Hematopoietic multipotent progenitor cell treated with erythropoietin and hydrocortisone succinate and interleukin-3 and kit ligand, for 6 days (in vitro differentiated cells): Measurements from ENCODE around the gene MAOA.
A peak's percentile ranks its signal among the peaks of the same experiment; 100 is the strongest.
"Not testable (repeated sequence)": the region's sequence is repeated elsewhere in the genome, so short reads cannot be mapped to it uniquely, and the experiment has no call there.

ENCODE experiments used
- DNase-seq: peaks from one replicate; pipeline ENCODE4 v3.0.0-alpha.2; 2015

Gene MAOA

GRCh38 chrX:43718546-43718945, 62.4 kb downstream of the MAOA start:
- DNase-seq: no peak

GRCh38 chrX:43718956-43719355, 62.9 kb downstream of the MAOA start:
- DNase-seq: no peak

DNA sequence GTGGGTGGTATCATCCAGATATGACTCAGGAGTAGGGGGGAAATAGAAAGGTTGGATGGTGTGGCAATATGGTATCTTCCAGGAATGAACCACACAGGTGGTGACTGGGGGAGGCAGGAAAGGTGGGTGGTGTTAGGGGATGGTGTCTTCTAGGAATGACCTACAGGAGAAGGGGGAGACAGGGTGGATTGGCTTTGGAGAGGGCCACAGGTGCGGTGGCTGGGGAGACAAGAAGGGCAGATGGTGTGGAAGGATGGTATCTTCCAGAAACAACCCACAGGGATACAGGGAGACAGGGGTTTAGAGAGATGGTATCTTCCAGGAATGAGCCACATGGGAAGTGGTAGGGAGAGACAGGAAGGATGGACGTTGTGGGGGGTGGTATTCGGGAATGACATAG, 64.0 kb downstream of the MAOA start:
- DNase-seq: no peak

DNA sequence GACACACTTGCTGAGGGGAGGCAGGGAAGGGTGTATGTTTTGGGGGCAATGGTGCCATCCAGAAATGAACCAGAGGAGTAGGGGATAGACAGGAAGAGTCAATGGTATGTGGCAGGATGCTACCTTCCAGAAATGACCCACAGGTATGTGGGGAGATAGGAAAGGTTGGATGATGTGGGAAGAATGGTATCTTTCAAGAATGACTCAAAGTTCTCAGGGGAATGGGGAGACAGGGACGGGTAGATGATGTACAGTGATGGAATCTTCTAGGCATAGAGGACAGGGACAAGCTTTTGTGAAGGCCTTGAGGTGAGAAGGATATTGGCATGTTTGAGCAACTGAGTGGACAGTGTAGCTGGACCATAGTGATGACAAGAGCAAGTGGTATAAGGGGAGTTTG, 64.9 kb downstream of the MAOA start:
- no peak for DNase-seq

DNA sequence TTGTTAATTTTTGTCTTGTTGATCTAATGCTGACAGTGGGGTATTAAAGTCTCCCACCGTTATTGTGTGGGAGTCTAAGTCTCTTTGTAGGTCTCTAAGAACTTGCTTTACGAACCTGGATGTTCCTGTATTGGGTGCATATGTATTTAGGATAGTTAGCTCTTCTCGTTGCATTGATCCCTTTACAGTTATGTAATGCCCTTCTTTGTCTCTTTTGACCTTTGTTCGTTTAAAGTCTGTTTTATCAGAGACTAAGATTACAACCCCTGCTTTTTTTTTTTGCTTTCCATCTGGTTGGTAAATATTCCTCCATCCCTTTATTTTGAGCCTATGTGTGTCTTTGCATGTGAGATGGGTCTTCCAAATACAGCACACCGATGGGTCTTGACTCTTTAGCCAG, 69.1 kb downstream of the MAOA start:
- not testable (repeated sequence) for DNase-seq

- not testable (repeated sequence) for DNase-seq
Measured at GRCh38 chrX:43727254-43727653, 71.2 kb downstream of the MAOA start.

DNA sequence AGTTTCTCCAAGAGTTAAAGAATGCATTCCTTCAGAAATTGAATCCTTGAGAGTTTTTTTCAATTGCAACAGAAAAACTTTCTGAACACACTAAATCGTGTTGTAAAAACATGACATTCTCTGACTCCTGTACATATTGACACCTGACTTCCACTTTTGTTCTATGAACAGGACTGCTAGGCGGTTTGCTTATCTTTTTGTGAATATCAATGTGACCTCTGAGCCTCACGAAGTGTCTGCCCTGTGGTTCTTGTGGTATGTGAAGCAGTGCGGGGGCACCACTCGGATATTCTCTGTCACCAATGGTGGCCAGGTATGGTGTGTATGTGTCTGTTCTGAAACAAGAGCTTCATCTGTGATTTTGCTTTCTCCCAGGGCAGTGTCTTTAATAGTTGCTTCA, 71.9 kb downstream of the MAOA start:
- peak; percentile 2 for DNase-seq

DNA sequence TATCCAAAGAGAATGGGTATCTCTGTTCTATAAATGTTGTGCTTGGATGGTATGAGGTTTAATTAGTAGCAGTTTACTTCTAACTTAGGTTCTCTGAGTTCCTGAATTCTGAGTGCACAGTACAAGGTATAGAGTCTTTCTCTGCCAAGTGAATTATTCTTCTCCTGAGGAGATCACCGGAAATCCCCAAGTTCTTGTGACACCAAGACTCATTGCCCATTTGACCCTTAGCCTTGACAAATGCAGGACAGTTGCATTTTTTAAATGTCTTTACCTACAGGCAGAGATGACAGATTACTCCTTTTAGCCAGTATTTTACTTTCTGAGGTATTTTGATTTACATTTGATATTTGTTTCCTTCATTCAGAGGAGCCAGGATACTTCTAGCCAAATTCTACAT, 72.9 kb downstream of the MAOA start:
- no peak for DNase-seq

DNA sequence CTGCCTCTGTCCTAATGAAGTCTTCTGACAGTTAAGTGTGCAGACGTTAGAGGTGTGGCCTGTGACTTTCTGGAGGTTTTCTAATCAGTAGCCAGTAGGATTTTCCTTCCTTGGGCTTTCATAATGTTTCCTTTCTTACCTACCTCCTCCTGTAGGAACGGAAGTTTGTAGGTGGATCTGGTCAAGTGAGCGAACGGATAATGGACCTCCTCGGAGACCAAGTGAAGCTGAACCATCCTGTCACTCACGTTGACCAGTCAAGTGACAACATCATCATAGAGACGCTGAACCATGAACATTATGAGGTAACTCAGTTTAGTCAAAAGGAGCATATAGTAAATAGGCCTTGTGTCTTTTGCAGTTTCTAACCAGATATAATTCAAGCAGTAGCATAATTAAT, 75.0 kb downstream of the MAOA start:
- DNase-seq: no peak

- no peak for DNase-seq
Measured at GRCh38 chrX:43733699-43734098, 77.6 kb downstream of the MAOA start.

GRCh38 chrX:43734444-43734843, 78.3 kb downstream of the MAOA start:
- no peak for DNase-seq

GRCh38 chrX:43735534-43735933, 79.4 kb downstream of the MAOA start:
- DNase-seq: no peak

- no peak for DNase-seq
Measured at GRCh38 chrX:43735957-43736356, 79.9 kb downstream of the MAOA start.

- DNase-seq: no peak
Measured at GRCh38 chrX:43741843-43742573, 85.9 kb downstream of the MAOA start.

DNA sequence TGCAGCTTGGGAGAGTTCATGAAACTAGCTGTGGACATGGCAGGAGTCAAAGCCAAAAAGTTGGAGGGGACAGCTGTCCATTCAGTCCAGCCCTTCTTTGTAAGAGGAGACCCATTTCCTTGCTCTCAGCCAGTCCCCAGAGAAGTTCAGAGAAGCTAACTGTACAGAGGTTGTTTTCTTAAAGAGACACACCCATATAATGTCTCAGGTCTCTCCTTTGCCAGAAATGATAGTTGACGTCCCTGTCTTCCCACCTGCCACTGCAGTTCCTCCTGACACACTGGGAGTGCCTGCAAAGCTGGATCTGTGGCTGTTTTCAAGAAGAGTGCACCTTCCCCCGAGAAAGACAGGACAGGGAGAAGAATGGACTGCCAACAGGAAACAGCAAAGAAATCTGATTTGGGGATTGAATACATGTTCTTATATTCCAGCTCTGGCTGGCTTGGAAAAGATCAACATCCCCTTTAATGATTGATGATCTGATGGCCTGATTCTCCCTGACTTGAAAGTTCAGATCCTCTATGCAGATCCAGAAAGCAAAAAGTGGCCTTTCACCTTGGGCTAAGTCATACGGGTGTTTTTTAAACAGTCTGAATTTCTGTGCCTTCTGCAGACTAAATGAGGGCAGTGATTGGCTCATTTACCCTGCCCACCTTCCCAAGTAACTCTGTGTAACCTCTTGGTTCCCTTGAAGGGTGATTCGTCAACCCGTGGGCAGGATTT, 87.2 kb downstream of the MAOA start:
- no peak for DNase-seq

- DNase-seq: no peak
Measured at GRCh38 chrX:43744284-43744683, 88.2 kb downstream of the MAOA start.

GRCh38 chrX:43745938-43746721, 90.0 kb downstream of the MAOA start:
- no peak for DNase-seq

DNA sequence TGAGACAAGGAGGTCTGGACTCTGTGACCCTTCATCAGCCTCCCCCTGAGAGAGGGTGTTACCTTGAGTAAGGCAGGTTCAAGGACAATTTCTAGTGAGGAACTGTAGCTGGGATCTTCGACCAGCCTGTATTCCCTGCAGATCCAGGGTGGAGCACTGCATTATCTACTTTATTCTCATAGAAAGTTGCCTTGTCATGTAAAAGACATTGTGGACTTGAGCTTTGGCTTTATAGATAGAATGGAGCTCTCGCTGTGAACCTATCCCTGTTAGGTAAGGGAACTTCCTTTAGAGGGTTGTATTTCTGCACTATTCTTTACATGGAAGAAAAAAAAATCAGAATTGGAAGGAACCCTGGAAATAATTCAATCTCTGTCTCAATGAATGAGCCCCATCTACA, 91.4 kb downstream of the MAOA start:
- DNase-seq: no peak

DNA sequence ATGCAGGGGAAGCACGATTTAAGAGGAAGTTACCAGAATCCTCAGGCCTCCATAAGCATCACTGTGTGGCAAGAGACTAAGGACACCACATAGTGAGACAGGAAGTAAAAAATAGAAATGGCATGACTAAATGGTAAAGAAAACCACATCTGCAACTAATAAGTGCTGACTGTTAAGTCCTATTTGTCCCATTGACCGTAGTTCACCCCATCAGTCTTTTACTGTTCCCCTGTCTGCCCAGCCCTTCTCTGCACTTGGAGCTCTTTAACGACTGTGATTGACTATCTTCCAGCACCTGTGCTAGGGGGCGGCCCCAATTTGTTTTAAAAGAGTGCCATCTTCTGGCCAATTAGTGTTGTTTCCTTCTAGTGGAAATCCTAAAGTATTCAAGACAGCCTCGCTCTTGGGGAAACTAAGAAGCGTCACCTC, 94.2 kb downstream of the MAOA start:
- DNase-seq: peak; percentile 70

DNA sequence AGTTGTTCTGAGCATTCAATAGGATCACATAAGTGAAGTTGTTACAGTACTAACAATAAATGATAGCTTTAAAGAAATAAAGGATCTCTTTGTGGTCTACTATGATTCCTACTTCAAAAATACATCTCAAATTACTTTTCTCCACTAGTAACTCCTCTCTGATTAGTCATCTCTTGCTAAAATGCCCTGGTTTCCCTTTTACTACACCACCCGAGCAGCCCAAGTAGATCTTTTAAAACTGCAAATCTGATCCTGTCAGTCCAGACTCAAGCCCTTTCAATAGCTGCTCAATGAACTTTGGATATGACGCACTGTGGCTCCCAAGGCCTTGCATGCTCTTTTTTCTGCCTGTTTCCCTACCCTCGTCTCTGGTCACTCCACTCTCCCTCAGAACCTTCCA, 97.5 kb downstream of the MAOA start:
- no peak for DNase-seq

DNA sequence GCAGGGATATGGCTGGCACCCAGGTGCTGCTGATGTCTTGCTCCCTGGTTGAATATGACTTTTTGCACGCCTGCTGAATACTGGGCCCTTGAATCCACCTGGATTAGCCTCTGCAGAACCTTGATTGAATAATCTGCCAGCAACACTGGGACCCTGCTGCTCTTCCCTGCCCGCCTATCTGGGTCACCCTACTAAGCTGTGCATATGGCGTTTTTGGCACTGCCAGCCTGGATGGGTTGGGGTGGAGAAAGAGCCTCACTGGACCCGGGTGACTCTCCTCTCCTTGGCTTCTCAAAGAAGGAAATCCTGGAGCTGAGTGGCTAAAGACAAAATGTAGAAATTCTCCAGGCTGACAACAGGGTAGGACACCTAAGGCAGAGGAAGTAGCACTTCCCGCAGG, 100.0 kb downstream of the MAOA start:
- no peak for DNase-seq

DNA sequence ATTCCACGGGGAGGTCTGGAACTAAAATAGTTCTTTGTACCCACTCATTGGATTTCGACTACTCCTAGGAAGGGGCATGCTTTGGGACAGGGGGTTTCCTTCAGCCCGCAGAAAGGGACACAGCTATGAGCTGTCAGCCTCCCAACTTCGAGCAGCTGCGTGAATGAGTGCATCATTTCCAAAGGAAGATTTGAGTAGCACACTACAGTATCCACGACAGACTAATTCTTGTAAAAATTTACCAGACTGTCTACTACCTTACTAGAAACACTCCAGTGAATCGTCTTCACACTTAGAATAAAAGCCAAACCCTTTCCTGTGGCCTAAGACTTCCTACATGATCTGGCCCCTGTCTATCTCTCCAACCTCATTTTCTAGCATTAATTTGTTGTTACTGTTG, 101.9 kb downstream of the MAOA start:
- no peak for DNase-seq

DNA sequence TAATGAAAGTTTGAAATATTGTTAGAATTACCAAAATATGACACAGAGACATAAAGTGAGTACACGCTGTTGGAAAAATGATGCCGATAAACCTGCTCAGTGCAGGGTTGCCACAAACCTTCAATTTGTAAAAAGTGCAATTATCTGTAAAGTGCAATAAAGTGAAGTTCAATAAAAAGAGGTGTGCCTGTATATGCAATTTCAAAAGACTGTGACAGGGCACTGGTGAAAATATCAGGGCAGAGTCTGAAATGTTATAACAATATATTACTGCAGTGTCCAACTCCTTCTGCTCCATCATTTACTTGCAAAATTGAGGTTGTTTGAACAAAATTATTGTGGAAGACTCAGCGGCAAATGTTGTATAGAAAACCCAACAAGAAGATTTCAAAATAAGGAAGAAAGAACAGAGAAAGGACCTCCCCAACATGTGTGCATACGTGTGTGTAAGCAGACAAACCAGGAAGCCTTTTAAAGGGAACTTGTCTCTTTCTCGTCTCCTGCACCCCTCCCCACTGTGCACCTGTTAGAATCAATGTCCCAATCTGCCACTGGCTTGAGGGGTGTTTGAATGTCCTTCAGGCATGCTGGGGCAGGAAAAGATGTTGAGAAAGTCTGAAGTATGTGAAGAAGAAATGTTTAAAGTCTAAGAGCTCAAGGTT, 130.0 kb downstream of the MAOA start:
- no peak for DNase-seq
